IMR-90 (cell line): ENCODE measurements around the gene TP53BP1. TPM values are rescaled to one million over a fixed set of nuclear protein-coding genes. Genes with fewer than 3 reads are reported as not detected.

ENCODE experiments used
- ATAC-seq: fragments of 200-7000 bp; cut with Tn5 transposase; 2 replicates; pipeline ENCODE4 v1.9.1; 2020; ENCODE audit warnings: low read depth, mild to moderate bottlenecking, moderate library complexity
- BruUV-seq: library from RNA; stranded (reverse); fragments of 400-500 nt; replicated peaks from 2 replicates; lab custom pipeline; 2021; lab: Mats Ljungman, UMichigan
- CTCF ChIA-PET: fragments of 300-600 bp; formaldehyde crosslinking; extraction: SDS; loops from one replicate; lab custom pipeline; 2021; ENCODE audit warnings: antibody characterized with exemption; lab: Yijun Ruan, JAX
- POLR2A ChIA-PET: fragments of 300-600 bp; sonication (Branson Sonifier 250); formaldehyde crosslinking; loops from one replicate; lab custom pipeline; 2022; ENCODE audit warnings: antibody characterized with exemption; ENCODE audit not compliant: unreplicated experiment; lab: Charles Lee
- DNase-seq: peaks from one replicate; pipeline ENCODE4 v3.0.0; 2013
- H2AFZ ChIP-seq: replicated peaks from 2 replicates; pipeline ENCODE3; 2013; ENCODE audit warnings: low read length, mild to moderate bottlenecking; ENCODE audit not compliant: poor library complexity
- H2AK5ac ChIP-seq: 2 replicates; pipeline ENCODE4 v1.6.1; 2013; ENCODE audit warnings: low read depth, low read length, inconsistent platforms
- H2AK9ac ChIP-seq: replicated peaks from 2 replicates; pipeline ENCODE3; 2013; ENCODE audit warnings: mild to moderate bottlenecking, low read depth, low read length, moderate library complexity; ENCODE audit not compliant: poor library complexity
- H2BK120ac ChIP-seq: 2 replicates; pipeline ENCODE4 v1.6.1; 2013; ENCODE audit warnings: low read depth, low read length, inconsistent platforms
- H2BK15ac ChIP-seq: 3 replicates; pipeline ENCODE4 v1.6.1; 2013; ENCODE audit warnings: low read depth, low read length, inconsistent platforms
- H2BK20ac ChIP-seq: 2 replicates; pipeline ENCODE4 v1.6.1; 2013; ENCODE audit warnings: low read depth, mild to moderate bottlenecking, inconsistent platforms, low read length, moderate library complexity
- H2BK5ac ChIP-seq: 2 replicates; pipeline ENCODE4 v1.6.1; 2013; ENCODE audit warnings: mild to moderate bottlenecking, low read depth, low read length, inconsistent platforms; ENCODE audit not compliant: poor library complexity, severe bottlenecking
- H3K14ac ChIP-seq: replicated peaks from 2 replicates; pipeline ENCODE4 v1.6.1; 2013; ENCODE audit warnings: low read depth, low read length, inconsistent platforms
- H3K18ac ChIP-seq: 2 replicates; pipeline ENCODE4 v1.6.1; 2013; ENCODE audit warnings: low read depth, low read length, control low read depth
- H3K23ac ChIP-seq: 2 replicates; pipeline ENCODE4 v1.6.1; 2013; ENCODE audit warnings: low read depth, low read length, inconsistent platforms
- H3K27ac ChIP-seq: 2 replicates; pipeline ENCODE4 v1.5.1; 2013; ENCODE audit warnings: mild to moderate bottlenecking, control low read depth, low read length; ENCODE audit not compliant: insufficient read depth
- H3K27me3 ChIP-seq: 2 replicates; pipeline ENCODE4 v1.6.1; 2013; ENCODE audit warnings: low read length; ENCODE audit not compliant: control insufficient read depth, insufficient read depth
- H3K36me3 ChIP-seq: 2 replicates; pipeline ENCODE4 v1.6.1; 2013; ENCODE audit warnings: low read length, mixed read lengths; ENCODE audit not compliant: control insufficient read depth, insufficient read depth
- H3K4ac ChIP-seq: 2 replicates; pipeline ENCODE4 v1.6.1; 2013; ENCODE audit warnings: low read depth, low read length, inconsistent platforms
- H3K4me1 ChIP-seq: 2 replicates; pipeline ENCODE4 v1.6.1; 2013; ENCODE audit warnings: low read length, mixed read lengths; ENCODE audit not compliant: control insufficient read depth, insufficient read depth
- H3K4me2 ChIP-seq: 2 replicates; pipeline ENCODE4 v1.6.1; 2013; ENCODE audit warnings: low read depth, mild to moderate bottlenecking, control low read depth, low read length, moderate library complexity
- H3K4me3 ChIP-seq: 2 replicates; pipeline ENCODE4 v1.5.1; 2013; ENCODE audit warnings: low read depth, mild to moderate bottlenecking, control low read depth, low read length, moderate library complexity; ENCODE audit not compliant: insufficient read depth
- H3K56ac ChIP-seq: 2 replicates; pipeline ENCODE4 v1.6.1; 2013; ENCODE audit warnings: low read length, inconsistent platforms; ENCODE audit not compliant: insufficient read depth; ENCODE audit errors: extremely low read depth
- H3K79me1 ChIP-seq, 2 experiments: 2 replicates each; pipeline ENCODE4 v1.6.1; 2013; ENCODE audit warnings: low read length in 2 of 2, inconsistent platforms in 1 of 2, low read depth in 1 of 2
- H3K9ac ChIP-seq: 2 replicates; pipeline ENCODE4 v1.6.1; 2013; ENCODE audit warnings: low read depth, low read length, control low read depth
- H3K9me1 ChIP-seq: 2 replicates; pipeline ENCODE4 v1.6.1; 2013; ENCODE audit warnings: low read length, inconsistent platforms; ENCODE audit not compliant: insufficient read depth
- H3K9me3 ChIP-seq: 2 replicates; pipeline ENCODE4 v1.6.1; 2013; ENCODE audit warnings: low read length; ENCODE audit not compliant: control insufficient read depth, insufficient read depth
- H4K20me1 ChIP-seq: 2 replicates; pipeline ENCODE4 v1.6.1; 2013; ENCODE audit warnings: low read length, inconsistent platforms; ENCODE audit not compliant: insufficient read depth
- H4K5ac ChIP-seq: 2 replicates; pipeline ENCODE4 v1.6.1; 2013; ENCODE audit warnings: mild to moderate bottlenecking, low read depth, low read length, control low read depth
- H4K8ac ChIP-seq, 2 experiments: 2 replicates each; pipeline ENCODE4 v1.6.1; 2013; ENCODE audit warnings: low read depth in 2 of 2, low read length in 2 of 2, control low read depth in 1 of 2, inconsistent platforms in 1 of 2
- H4K91ac ChIP-seq: 2 replicates; pipeline ENCODE4 v1.6.1; 2013; ENCODE audit warnings: low read depth, low read length, inconsistent platforms; ENCODE audit not compliant: insufficient read depth
- MAFK ChIP-seq: IDR thresholded peaks from 2 replicates; pipeline ENCODE4 v1.6.1; 2012; ENCODE audit warnings: low read depth, low read length, improper control_type of control experiment
- NFE2L2 ChIP-seq: fragments of 150-350 bp; IDR thresholded peaks from 2 replicates; pipeline ENCODE4 v1.6.1; 2016; ENCODE audit warnings: low read depth, mild to moderate bottlenecking, low read length
- WGBS, 2 experiments: methylation state at CpG; one replicate each; pipeline versions ENCODE4 v1.1.5 to v1.1.7; 2013; ENCODE audit warnings: missing lambda C conversion rate in 2 of 2; ENCODE audit not compliant: insufficient read length in 1 of 2; ENCODE audit errors: extremely low coverage in 2 of 2; 5-methylcytosine and 5-hydroxymethylcytosine counted together
- dilution Hi-C: fragments of 300-500 bp; cut with HindIII; formaldehyde crosslinking; loops from one replicate; pipeline ENCODE4 v1.14.3; 2018; ENCODE audit warnings: low sequenced_read_pairs; ENCODE audit not compliant: unreplicated experiment
- in situ Hi-C: fragments of 300-500 bp; cut with MboI; formaldehyde crosslinking; loops from 3 replicates; pipeline ENCODE4 v1.14.3; 2019; ENCODE audit warnings: low sequenced_read_pairs, inconsistent platforms, mixed read lengths
- intact Hi-C: fragments of 100-400 bp; cut with micrococcal nuclease; formaldehyde crosslinking; loops from 2 replicates; pipeline ENCODE4 v1.10.0; 2022
- polyA plus RNA-seq, 3 experiments: library from polyadenylated mRNA; depleted of rRNA; stranded (reverse); fragments of >200 nt; gene quantifications; 2 replicates each; pipeline ENCODE4 v1.2.3, GENCODE V29; 2012; ENCODE audit warnings: low replicate concordance in 1 of 3
- total RNA-seq: library from RNA; depleted of rRNA; stranded (reverse); fragments of >200 nt; gene quantifications from 2 replicates; pipeline ENCODE4 v1.2.3, GENCODE V29; 2012

TP53BP1 gene
- total and polyA plus RNA-seq, 2 of the 4 experiments (the other 2 are of a cell fraction), result 36.3 to 64.5 TPM

GRCh38 chr15:43420435-43420834 lies 72.5 kb downstream of the TP53BP1 start:
- Histone ChIP-seq H3K56ac (no peak overlapping the region), H4K8ac (no peak overlapping the region), H2AK5ac (no peak overlapping the region), H3K4me2 (no peak overlapping the region), H3K23ac (no peak overlapping the region), H3K9me3 (no peaks in the 10 kb centered on the region), H2AK9ac (no peak overlapping the region), H3K18ac (no peak overlapping the region), H2BK5ac (no peak overlapping the region), H4K91ac (no peak overlapping the region), H3K27me3 (no peaks in the 10 kb centered on the region), H3K4me3 (no peak overlapping the region), H2BK15ac (no peak overlapping the region), H3K79me1 (peaks cover 0 to 17% of the 10 kb centered on the region in 2 experiments; a peak in 3 of 4 replicates), H4K5ac (no peak overlapping the region), H2AFZ (no peak overlapping the region), H3K4me1 (no peaks in the 10 kb centered on the region), H2BK120ac (no peak overlapping the region), H4K20me1 (0 out of 2 replicates have a peak, but pooled peaks cover 6% of the 10 kb centered on the region), H3K27ac (no peak overlapping the region), H2BK20ac (no peak overlapping the region), H3K36me3 (peaks cover 39% of the 10 kb centered on the region), H3K4ac (no peak overlapping the region), H3K9me1 (no peaks in the 10 kb centered on the region; the same call in 1 of the 2 replicates), H3K9ac (no peak overlapping the region), H3K14ac (no peak overlapping the region)
- TF ChIP-seq MAFK (no peak), NFE2L2 (no peak)
- dilution Hi-C loops, result no loop called here
- WGBS, 2 experiments, result no CpG with 5 or more reads among the region's 10 CpGs
- DNase-seq (no peak), ATAC-seq (no peak)
- no TSS peak for BruUV-seq
- ChIA-PET POLR2A (no interaction called here), CTCF (no interaction called here)
- intact Hi-C loops, result no loop called here
- in situ Hi-C loops, result no loop called here
